Measurements from ENCODE around the gene BCOR.

The BCOR gene

DNA sequence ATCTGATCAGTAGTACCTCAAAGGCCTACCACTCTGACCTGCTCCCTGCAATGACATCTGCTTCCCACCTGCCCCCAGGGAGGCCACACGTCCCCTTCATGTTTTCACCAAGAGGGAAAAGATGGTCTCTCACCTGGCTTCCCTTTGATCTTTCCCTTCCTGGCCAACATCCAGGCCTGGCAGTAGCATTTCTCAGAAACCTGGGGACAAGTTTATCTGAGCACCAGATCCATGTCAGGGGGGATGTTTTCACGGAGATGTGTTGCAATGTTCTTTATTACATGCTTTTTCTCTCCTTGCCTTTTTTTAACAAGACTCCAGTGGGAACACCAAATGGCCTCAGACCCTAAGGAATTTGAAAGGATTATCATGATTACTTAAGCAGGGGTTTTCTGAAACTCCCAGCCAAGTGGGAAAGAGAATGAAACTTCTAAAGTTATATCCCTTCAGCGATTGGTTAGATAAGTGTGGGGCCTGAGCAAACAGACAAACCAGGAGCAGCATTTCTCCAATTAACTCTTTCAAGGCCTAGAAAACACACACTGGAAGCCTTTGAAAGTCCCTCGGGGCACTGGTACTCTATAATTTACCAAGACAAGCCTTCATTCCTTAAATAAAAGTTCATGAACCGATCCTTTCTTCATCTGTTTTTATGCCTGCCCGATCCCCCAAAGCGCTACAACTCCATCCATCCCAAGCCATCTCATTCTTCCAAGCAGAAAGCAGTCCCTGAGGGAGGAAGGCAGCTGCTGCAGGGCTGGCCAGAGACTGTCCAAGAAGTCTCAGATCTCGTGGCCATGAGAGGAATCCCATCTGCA lies 94.1 kb downstream of the BCOR start:
- DNase-seq (ENCODE audit: low spot score): no peak

DNA sequence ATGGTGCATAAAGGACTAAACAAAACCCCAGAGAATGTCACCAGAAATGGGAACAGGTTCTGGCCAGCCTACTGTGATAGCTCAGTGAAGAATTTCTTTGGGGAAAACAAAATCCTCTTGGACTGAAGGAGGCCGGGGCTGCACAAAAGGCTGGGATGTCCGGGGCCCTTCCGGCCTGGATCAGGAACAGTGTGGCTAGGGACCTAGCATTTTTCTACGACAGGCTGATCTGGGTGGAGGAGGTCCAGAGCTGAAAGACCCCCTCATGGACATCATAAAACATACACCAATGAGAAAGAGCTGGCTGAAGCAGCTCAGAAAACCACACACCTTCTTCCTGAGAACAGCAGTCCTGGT lies 94.7 kb downstream of the BCOR start:
- DNase-seq (ENCODE audit: low spot score): no peak
